GM19452 (cell line): Measurements from ENCODE around the gene TBX5.

Source experiments
- ATAC-seq: cut with Tn5 transposase; IDR thresholded peaks from one replicate; pipeline ENCODE4 v1.9.1; 2021; ENCODE audit not compliant: unreplicated experiment

TBX5 gene

DNA sequence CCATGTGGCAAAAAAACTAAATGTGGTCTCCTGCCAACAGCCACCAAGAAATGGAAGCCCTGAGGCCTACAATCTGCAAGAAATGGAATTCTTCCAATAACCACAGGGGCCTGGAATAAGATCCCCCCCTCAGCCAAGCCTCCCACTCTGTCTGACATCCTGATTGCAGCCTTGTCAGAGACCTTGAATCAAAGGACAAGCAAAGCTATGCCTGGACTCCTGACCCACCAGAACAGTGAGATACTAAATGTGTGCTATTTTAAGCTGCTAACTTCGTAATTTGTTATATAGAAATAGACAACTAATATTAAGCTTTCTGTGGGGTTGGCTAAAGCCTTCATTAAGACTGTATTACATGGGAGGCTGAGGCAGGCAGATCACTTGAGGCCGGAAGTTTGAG, 77.7 kb downstream of the TBX5 start:
- no peak for ATAC-seq

DNA sequence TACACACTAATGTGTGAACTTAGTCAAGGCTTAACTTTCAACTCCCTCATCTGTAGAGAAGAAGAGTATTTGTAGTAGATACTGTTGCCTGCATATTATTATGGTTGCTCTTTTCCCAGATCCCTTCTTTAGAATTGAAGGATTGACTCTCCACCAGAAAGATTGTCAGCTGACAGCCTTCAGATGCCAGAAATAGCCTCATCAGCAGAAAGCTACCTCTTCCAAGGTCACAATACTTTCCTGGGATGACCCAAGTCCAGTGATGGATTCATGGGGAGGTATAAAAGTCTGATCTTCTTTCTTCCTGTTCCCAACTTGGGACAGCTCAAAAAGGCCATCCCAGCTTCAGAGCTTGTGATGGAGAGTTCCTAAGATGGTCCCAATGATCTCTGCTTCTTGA, 78.2 kb downstream of the TBX5 start:
- ATAC-seq = no peak

DNA sequence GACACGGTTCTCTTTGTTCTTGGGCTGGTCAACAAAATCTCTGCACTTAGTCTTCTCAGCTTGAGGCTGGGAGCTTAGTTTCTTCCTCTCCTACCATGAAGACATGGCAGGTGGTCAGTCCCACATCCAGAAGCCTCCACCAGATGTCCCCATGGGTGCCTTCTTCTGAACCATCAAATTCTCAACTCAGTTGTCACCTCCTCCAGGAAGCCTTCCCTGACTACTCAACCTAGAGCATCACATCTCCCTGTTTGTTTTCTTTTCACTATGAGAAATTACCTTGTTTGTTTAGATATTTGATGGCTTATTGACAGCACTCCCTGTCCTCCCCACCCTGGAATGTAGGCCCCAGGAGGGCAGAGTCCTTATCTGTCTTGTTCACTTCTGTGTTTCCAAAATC, 84.4 kb downstream of the TBX5 start:
- no peak for ATAC-seq

DNA sequence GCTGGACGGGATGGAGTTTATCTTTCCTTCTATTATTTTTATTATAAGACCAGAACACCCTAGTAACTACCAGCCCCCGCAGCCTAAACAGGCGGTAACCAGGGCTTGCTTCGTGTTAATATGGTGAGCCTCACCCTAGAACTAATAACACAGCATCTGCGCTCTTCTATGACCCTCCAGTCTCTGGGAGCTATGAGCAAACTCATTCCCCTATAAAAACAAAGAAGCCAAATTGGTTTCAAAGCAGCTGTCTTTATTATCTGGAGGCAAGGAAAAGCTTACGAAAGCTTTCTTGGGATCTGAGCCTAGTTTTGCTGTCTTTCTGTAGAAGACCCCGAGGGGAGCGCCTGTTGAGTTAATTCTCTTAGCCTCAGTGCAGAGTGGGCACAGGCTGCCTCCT, 85.0 kb downstream of the TBX5 start:
- ATAC-seq = no peak

DNA sequence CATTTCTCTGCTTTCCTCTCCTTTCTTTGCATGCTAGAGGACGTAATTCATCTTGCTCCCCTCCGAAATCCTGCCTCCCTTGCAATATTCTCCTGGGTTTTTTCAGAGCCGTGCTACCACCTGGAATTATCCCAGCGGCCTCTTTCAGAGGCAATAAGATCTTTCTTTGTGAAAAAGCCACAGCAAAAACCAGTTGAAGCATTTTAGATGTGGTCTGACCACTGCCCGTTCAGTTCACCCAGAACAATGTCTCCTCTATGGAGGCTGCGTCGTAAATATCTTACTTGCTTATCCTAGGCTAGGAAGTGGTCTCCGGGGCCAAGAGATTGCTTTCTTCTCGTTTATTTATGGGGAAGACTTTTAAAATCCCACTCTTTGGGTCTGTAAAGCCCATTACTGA, 85.8 kb downstream of the TBX5 start:
- ATAC-seq = no peak

DNA sequence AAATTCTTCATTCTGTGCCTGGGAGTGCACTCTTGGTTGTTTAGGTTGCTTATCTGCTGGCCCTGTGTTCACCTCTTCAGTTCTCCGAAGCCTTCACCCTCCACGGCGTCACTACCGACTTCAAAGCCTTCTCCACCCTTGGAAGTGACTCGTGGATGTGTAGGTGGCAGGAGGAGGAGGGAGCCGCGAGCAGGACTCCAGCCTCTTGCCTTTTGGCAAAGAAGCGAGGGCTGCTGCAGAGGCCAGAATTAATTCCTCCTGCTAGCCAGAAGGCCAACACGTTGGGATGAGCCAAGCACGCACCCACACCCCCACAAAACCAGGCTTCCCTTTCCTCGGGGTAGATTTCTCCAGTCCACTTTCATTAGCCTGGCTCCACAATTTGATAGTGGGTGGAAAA, 86.5 kb downstream of the TBX5 start:
- ATAC-seq = no peak

DNA sequence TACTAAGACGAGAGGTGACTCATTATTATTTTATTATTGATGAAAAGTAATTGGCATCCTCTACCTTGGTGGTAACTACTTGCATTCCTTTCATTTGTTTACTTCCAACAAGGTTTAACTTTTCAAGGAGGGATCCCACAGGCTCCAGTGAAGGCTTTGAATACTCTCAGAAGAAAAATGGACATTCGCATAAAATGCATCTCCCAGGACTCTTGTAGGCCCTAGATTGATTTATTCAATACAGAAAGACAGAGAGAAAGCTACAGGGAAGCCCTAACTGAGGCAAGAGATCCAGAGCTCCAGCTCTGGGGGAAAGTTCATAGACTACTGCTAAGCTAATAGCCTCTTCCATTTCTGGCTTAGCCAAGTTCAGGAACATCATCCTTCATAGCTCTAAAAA, 87.0 kb downstream of the TBX5 start:
- no peak for ATAC-seq

DNA sequence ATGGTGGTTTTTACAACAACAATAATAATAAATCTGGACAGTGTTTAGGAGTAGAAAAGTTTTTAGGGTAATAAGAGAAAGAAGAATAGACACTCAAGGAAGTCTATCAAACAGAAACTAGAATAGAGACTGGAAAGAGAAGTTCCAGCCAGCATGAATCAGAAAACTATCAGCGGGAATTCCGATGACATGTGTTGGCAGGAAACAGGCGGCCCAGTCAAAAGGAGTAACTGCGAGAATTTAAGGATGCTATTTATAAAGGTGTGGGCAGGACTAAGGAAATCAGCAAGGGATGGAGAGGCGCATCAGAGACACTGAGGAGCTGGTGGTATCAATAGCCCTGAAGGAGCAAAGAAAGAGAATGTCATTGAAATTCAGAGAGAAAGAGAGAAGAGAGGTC, 89.9 kb downstream of the TBX5 start:
- no peak for ATAC-seq

DNA sequence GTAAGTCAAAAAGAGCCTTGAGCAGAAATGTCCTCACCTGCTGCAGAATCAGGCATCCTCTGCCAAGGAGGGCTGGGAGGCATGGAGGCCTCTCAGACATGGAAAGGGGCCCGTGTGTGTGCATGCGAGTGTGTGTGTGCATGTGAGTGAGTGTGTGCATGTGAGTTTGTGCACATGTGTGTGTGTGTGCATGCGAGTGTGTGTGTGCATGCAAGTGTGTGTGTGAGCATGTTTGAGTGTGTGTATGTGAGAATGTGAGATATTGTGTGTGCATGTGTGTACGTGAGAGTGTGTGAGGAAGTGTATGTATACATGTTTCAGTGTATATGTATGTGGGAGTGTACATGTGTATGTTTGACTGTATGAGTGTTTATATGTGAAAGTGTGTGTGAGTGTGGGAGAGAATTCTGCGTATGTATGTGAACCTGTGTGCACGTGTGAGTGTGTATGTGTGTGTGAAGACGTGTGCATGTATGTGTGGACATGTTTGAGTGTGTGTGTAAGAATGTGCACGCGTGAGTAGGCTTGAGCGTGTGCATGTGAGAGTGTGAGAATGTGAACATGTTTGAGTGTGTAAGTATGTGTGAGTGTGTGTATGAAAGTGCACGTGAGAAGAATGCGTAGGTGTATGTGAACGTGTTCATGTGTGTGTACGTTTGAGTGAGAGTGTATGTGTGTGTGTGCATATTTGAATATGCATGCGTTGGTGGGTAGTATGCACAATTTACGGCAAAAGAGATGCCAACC, 90.8 kb downstream of the TBX5 start:
- ATAC-seq = no peak

DNA sequence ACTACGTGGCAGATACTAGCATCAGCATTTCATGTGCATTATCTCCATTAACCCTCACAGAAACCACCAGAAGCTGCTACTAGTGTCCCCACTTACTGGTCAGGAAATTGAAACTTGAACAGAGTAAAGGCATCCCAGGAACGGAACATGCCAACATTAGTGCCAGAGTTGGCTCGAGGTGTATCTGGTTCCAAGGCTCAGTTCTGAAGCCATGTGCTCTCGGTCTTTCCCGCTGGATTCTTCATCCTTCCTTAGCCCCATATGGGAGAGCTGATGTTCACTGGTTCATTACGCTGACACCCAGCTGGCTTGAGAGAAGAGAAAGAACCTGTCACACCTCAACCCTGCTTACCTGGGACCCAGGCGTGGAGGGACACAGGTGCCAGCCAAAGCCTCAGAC, 91.5 kb downstream of the TBX5 start:
- ATAC-seq = no peak

DNA sequence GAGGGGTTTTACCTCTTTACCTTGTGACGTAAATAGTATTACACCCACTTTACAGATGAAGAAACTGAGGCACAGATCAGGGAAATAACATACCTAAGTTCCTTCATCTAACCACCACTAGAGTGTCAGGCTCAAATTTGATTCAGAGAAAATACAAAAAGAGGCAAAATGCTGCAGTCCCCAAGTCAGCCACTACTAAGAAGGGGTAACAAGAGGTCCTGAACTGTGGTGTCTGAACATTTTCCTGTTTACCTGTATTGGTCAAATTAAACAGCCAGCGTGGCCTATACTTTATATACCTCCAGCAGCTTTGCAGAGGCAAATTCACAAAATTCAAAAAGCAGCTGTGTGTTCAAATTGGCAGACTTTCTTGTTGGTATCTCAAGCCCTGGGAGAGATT, 92.0 kb downstream of the TBX5 start:
- no peak for ATAC-seq

DNA sequence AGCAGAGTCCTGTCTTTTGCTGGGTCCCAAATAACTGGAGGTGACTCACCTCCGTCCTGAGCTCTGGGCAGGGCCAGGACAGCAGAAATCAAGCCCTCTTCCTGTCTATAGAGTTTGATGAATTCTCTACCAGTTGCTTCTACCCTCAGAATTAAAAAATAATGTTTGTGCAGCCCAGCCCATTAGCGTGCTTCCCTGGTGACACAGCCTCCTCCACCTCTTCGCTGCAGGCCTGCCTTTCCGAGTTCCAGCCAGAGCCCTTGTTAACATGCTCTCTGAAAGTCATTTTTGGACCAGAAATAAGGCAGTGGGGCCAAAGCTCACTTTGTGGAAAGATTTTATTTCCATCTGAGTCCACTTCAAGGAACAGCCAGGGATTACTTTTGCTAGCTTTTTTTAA, 94.0 kb downstream of the TBX5 start:
- no peak for ATAC-seq

DNA sequence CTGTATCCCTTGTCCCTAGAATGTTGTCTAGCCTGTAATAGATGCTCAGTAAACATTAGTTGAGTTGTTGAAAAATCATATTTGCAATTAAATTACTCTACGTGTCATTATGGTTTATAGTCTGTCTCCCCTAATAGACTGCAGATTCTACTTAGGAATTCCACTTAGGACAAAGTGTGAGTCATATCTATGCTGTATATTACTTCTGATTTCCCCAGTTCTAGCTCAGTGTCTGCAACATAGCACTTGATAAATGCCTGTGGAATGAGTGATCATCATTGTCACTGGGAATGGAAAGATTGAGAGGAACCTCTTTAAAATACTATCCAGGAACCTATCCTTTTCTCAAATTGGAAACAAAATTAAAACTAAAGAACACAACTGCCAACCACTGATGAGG, 99.3 kb downstream of the TBX5 start:
- no peak for ATAC-seq

DNA sequence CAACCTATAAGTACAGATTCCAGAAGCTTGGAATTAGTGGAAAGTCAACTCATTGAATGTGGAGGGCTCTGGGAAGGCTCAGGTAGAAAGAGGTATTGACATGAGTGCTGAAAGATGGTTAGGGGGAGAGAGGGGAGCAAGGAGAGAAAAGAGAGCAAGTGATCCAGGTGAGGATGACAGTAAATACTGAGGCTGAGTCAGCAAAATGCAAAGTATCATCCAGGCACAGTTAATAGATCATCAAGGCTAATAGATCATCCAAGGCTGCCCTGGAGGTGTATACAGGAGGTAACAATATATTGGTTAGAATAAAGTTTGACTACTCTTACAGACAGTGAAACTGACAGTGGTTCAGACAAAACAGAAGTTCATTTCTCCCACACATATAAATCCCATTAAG, 100.5 kb downstream of the TBX5 start:
- ATAC-seq = no peak
